ENCODE results near the gene SPX. TPM values are rescaled to one million over a fixed set of nuclear protein-coding genes. Genes with fewer than 3 reads are reported as not detected.

Gene SPX
- polyA plus RNA-seq, 3 donors: 9.0 to 21.3 (median 14.1) TPM

- WGBS, 3 donors: 68 to 86% (median 85%) methylated on average over 5 of the region's 5 CpGs
- no peak overlapping the region for H3K27ac ChIP-seq (ENCODE audit: low read depth, low read length)
Observed at GRCh38 chr12:21566223-21566906, 40.3 kb downstream of the SPX start.

- no peak overlapping the region for H3K27ac ChIP-seq (ENCODE audit: low read depth, low read length)
- WGBS, 3 donors: 64 to 88% (median 71%) methylated on average over 3 of the region's 3 CpGs
Observed at GRCh38 chr12:21566907-21567394, 40.9 kb downstream of the SPX start.

- no peak overlapping the region for H3K27ac ChIP-seq (ENCODE audit: low read depth, low read length)
- 89 to 90% (median 90%) methylated on average over 4 of the region's 4 CpGs for WGBS, 3 donors
Observed at GRCh38 chr12:21568115-21568514, 42.0 kb downstream of the SPX start.

- 79 to 83% (median 83%) methylated on average over 5 of the region's 5 CpGs for WGBS, 3 donors
- no peak overlapping the region for H3K27ac ChIP-seq (ENCODE audit: low read depth, low read length)
Observed at GRCh38 chr12:21571046-21571445, 45.0 kb downstream of the SPX start.

GRCh38 chr12:21573733-21574358, 47.8 kb downstream of the SPX start:
- WGBS, 3 donors: 65 to 85% (median 84%) methylated on average over 4 of the region's 4 CpGs
- H3K27ac ChIP-seq (ENCODE audit: low read depth, low read length): no peak overlapping the region

GRCh38 chr12:21576431-21576830, 50.3 kb downstream of the SPX start:
- 76 to 84% (median 83%) methylated on average over 2 of the region's 2 CpGs for WGBS, 3 donors
- no peak overlapping the region for H3K27ac ChIP-seq (ENCODE audit: low read depth, low read length)

- H3K27ac ChIP-seq (ENCODE audit: low read depth, low read length): no peak overlapping the region
- 82 to 90% (median 87%) methylated on average over 1 of the region's 1 CpG for WGBS, 3 donors
Observed at GRCh38 chr12:21577516-21577915, 51.4 kb downstream of the SPX start.

GRCh38 chr12:21580748-21581516, 54.8 kb downstream of the SPX start:
- 70 to 76% (median 71%) methylated on average over 4 of the region's 4 CpGs for WGBS, 3 donors
- H3K27ac ChIP-seq (ENCODE audit: low read depth, low read length): no peak overlapping the region

Other genes with a start within 250 kb of the SPX start
- gene SLCO1A2, start 191.4 kb upstream of the SPX start, polyA plus RNA-seq: under 1 TPM in 1 of 3 donors, not detected in 2; 0.01 TPM
- gene IAPP, start 153.4 kb upstream of the SPX start, polyA plus RNA-seq: 100 to 1,000 TPM in 1 of 3 donors, under 1 TPM in 1, not detected in 1; 0.33 to 126 TPM
- 10 to 100 TPM in 1 of 3 donors, 1 to 10 TPM in 2; 8.5 to 10.1 (median 9.4) TPM for gene PYROXD1, start 88.6 kb upstream of the SPX start, polyA plus RNA-seq
- 10 to 100 TPM in 2 of 3 donors, 1 to 10 TPM in 1; 8.8 to 21.5 (median 20.4) TPM for gene RECQL, start 24.7 kb upstream of the SPX start, polyA plus RNA-seq
- 10 to 100 TPM; 13.2 to 16.0 (median 15.2) TPM for gene GOLT1B, start 24.5 kb upstream of the SPX start, polyA plus RNA-seq
- 1 to 10 TPM in 1 of 3 donors, under 1 TPM in 2; 0.05 to 1.1 (median 0.56) TPM for gene GYS2, start 78.6 kb downstream of the SPX start, polyA plus RNA-seq
- 1,000 to 10,000 TPM in 1 of 3 donors, 100 to 1,000 TPM in 2; 360 to 1,192 (median 561) TPM for gene LDHB, start 131.5 kb downstream of the SPX start, polyA plus RNA-seq
- 10 to 100 TPM; 11.5 to 32.3 (median 17.2) TPM for gene KCNJ8, start 248.4 kb downstream of the SPX start, polyA plus RNA-seq

Data from adipose tissue (tissue), 3 donors.